ENCODE results near the gene PTPRB. TPM values are rescaled to one million over a fixed set of nuclear protein-coding genes. Genes with fewer than 3 reads are reported as not detected.

PTPRB gene
- total RNA-seq, 1 experiment from 2014 or later = 0.17 TPM

- Histone ChIP-seq H3K9me3 (ENCODE audit: control insufficient read depth in 1 of 2, insufficient read depth in 1 of 2, low read depth in 1 of 2, low read length in 2 of 2) (no peaks in the 10 kb centered on the region), H3K9me2 (ENCODE audit: insufficient read depth) (no peaks in the 10 kb centered on the region), H3K79me2 (ENCODE audit: insufficient read depth, low read length) (no peaks in the 10 kb centered on the region), H3K4me2 (ENCODE audit: low read length) (no peak overlapping the region), H3K27ac (ENCODE audit: low read depth, low read length) (no peak overlapping the region), H3K9ac (ENCODE audit: low read length) (no peak overlapping the region), H3K36me3 (ENCODE audit: control insufficient read depth in 1 of 2, insufficient read depth in 2 of 2, low read length in 2 of 2) (no peaks in the 10 kb centered on the region), H3K4me3 (replicated peaks in 1 of 2; ENCODE audit: low read depth in 1 of 2, low read length in 2 of 2) (no peak overlapping the region), H2AFZ (ENCODE audit: low read depth, low read length, poor library complexity, severe bottlenecking) (no peak overlapping the region), H3K4me1 (ENCODE audit: control insufficient read depth in 1 of 2, insufficient read depth in 2 of 2, low read length in 2 of 2) (peaks cover 0 to 6% of the 10 kb centered on the region in 2 experiments; a peak in 2 of 4 replicates), H3K27me3 (ENCODE audit: insufficient read depth, low read length) (0 out of 2 replicates have a peak, but pooled peaks cover 3% of the 10 kb centered on the region), H4K20me1 (ENCODE audit: insufficient read depth) (no peaks in the 10 kb centered on the region)
- no peak for ATAC-seq
- BruUV-seq (replicated peaks) = no TSS peak
- DNase-seq (ENCODE audit: low read depth, low spot score) = no peak
- ChIA-PET RAD21 (ENCODE audit: low non-redundant PET in 1 of 2, low total read pairs in 2 of 2, uncharacterized antibody in 2 of 2, unreplicated experiment in 2 of 2) (no interaction called here), POLR2A (no interaction called here), CTCF (no interaction called here)
- intact Hi-C loops (cut with micrococcal nuclease) = no loop called here
- TF ChIP-seq ZFX (IDR thresholded peaks at IDR 0.05) (no peak), EGR1 (IDR thresholded peaks at IDR 0.05; ENCODE audit: low read depth) (no peak), ATF3 (IDR thresholded peaks at IDR 0.05) (no peak), CBX3 (IDR thresholded peaks at IDR 0.05; ENCODE audit: low read depth) (no peak), YY1 (IDR thresholded peaks at IDR 0.05; ENCODE audit: extremely low read depth, insufficient replicate concordance, low read depth, low read length) (no peak), EZH2phosphoT487 (IDR thresholded peaks at IDR 0.05; ENCODE audit: borderline replicate concordance) (no peak), CEBPB (IDR thresholded peaks at IDR 0.05; ENCODE audit: low read depth) (no peak), CTCF (IDR thresholded peaks at IDR 0.05 in 2 of 3, conservative IDR thresholded peaks at IDR 0.05 in 1 of 3; ENCODE audit: borderline replicate concordance in 1 of 3, insufficient read depth in 1 of 3, low read depth in 2 of 3, low read length in 2 of 3) (no peak)
Measured at GRCh38 chr12:70608184-70608583, 29.0 kb downstream of the PTPRB start.

GRCh38 chr12:70607107-70607506 lies 30.1 kb downstream of the PTPRB start:
- DNase-seq (ENCODE audit: low read depth, low spot score) (no peak), ATAC-seq (no peak)
- ChIA-PET CTCF (no interaction called here), POLR2A (no interaction called here), RAD21 (ENCODE audit: low non-redundant PET in 1 of 2, low total read pairs in 2 of 2, uncharacterized antibody in 2 of 2, unreplicated experiment in 2 of 2) (no interaction called here)
- no peaks in the 10 kb centered on the region for H4K20me1 ChIP-seq (ENCODE audit: insufficient read depth)
- peaks cover 0 to 11% of the 10 kb centered on the region in 2 experiments; a peak in 2 of 4 replicates for H3K4me1 ChIP-seq (ENCODE audit: control insufficient read depth in 1 of 2, insufficient read depth in 2 of 2, low read length in 2 of 2)
- H3K27me3 ChIP-seq (ENCODE audit: insufficient read depth, low read length) = 0 out of 2 replicates have a peak, but pooled peaks cover 3% of the 10 kb centered on the region
- no peaks in the 10 kb centered on the region for H3K79me2 ChIP-seq (ENCODE audit: insufficient read depth, low read length)
- H3K9me2 ChIP-seq (ENCODE audit: insufficient read depth) = no peaks in the 10 kb centered on the region
- no peak overlapping the region for H3K27ac ChIP-seq (ENCODE audit: low read depth, low read length)
- TF ChIP-seq REST (IDR thresholded peaks at IDR 0.05; ENCODE audit: low read depth) (no peak), EGR1 (IDR thresholded peaks at IDR 0.05; ENCODE audit: low read depth) (no peak), ZFX (IDR thresholded peaks at IDR 0.05) (no peak), SP1 (IDR thresholded peaks at IDR 0.05; ENCODE audit: low read depth) (no peak), ELF1 (IDR thresholded peaks at IDR 0.05; ENCODE audit: borderline replicate concordance, low read depth) (no peak), JUND (IDR thresholded peaks at IDR 0.05) (no peak)
- no peak overlapping the region for H2AFZ ChIP-seq (ENCODE audit: low read depth, low read length, poor library complexity, severe bottlenecking)
- H3K4me3 ChIP-seq (replicated peaks in 1 of 2; ENCODE audit: low read depth in 1 of 2, low read length in 2 of 2) = no peak overlapping the region
- H3K9ac ChIP-seq (ENCODE audit: low read length) = no peak overlapping the region
- intact Hi-C loops (cut with micrococcal nuclease) = no loop called here
- no peaks in the 10 kb centered on the region for H3K36me3 ChIP-seq (ENCODE audit: control insufficient read depth in 1 of 2, insufficient read depth in 2 of 2, low read length in 2 of 2)
- H3K9me3 ChIP-seq (ENCODE audit: control insufficient read depth in 1 of 2, insufficient read depth in 1 of 2, low read depth in 1 of 2, low read length in 2 of 2) = no peaks in the 10 kb centered on the region
- no TSS peak for BruUV-seq (replicated peaks)
- no peak overlapping the region for H3K4me2 ChIP-seq (ENCODE audit: low read length)
